HG03139 (cell line): Measurements from ENCODE around the gene MFSD2A.
"Not testable (repeated sequence)": the region's sequence is repeated elsewhere in the genome, so short reads cannot be mapped to it uniquely, and the experiment has no call there.

Experiments used
- ATAC-seq: cut with Tn5 transposase; IDR thresholded peaks from one replicate; pipeline ENCODE4 v1.9.1; 2021; ENCODE audit not compliant: unreplicated experiment

Gene MFSD2A

GRCh38 chr1:39954870-39955546, at the start of gene MFSD2A:
TSS of gene MFSD2A (plus strand) at chr1:39955145. CDS start at chr1:39955293, 148 bp downstream.
- ATAC-seq = peak; percentile 65

DNA sequence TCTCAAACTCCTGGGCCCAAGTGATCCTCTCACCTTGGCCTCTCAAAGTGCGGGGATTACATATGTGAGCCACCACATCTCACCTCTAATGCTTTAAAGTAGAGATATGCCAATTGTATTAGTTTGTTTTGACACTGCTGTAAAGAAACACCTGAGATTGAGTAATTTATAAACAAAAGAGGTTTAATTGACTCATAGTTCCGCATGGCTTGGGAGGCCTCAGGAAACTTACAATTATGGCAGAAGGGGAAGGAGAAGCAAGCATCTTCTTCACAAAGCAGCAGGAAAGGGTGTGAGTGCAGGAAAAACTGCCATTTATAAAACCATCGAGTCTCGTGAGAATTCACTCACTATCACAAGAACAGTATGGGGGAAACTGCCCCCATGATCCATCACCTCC, 49.8 kb upstream of the MFSD2A start:
- ATAC-seq = no peak

GRCh38 chr1:39907528-39908453, 47.2 kb upstream of the MFSD2A start:
- ATAC-seq = no peak

- ATAC-seq = no peak
Measured at GRCh38 chr1:39908534-39908933, 46.4 kb upstream of the MFSD2A start.

GRCh38 chr1:39910263-39910662, 44.7 kb upstream of the MFSD2A start:
- ATAC-seq = no peak

- not testable (repeated sequence) for ATAC-seq
Measured at GRCh38 chr1:39913136-39913535, 41.8 kb upstream of the MFSD2A start.

- ATAC-seq = no peak
Measured at GRCh38 chr1:39915499-39916129, 39.3 kb upstream of the MFSD2A start.

GRCh38 chr1:39917825-39918224, 37.1 kb upstream of the MFSD2A start:
- ATAC-seq = no peak

GRCh38 chr1:39919545-39919944, 35.4 kb upstream of the MFSD2A start:
- no peak for ATAC-seq

GRCh38 chr1:39922251-39922688, 32.7 kb upstream of the MFSD2A start:
- ATAC-seq = no peak

- ATAC-seq = no peak
Measured at GRCh38 chr1:39925721-39926342, 29.1 kb upstream of the MFSD2A start.

GRCh38 chr1:39926343-39926793, 28.6 kb upstream of the MFSD2A start:
- ATAC-seq = no peak

- ATAC-seq = no peak
Measured at GRCh38 chr1:39926820-39927219, 28.1 kb upstream of the MFSD2A start.

GRCh38 chr1:39927538-39927937, 27.4 kb upstream of the MFSD2A start:
- ATAC-seq = no peak

DNA sequence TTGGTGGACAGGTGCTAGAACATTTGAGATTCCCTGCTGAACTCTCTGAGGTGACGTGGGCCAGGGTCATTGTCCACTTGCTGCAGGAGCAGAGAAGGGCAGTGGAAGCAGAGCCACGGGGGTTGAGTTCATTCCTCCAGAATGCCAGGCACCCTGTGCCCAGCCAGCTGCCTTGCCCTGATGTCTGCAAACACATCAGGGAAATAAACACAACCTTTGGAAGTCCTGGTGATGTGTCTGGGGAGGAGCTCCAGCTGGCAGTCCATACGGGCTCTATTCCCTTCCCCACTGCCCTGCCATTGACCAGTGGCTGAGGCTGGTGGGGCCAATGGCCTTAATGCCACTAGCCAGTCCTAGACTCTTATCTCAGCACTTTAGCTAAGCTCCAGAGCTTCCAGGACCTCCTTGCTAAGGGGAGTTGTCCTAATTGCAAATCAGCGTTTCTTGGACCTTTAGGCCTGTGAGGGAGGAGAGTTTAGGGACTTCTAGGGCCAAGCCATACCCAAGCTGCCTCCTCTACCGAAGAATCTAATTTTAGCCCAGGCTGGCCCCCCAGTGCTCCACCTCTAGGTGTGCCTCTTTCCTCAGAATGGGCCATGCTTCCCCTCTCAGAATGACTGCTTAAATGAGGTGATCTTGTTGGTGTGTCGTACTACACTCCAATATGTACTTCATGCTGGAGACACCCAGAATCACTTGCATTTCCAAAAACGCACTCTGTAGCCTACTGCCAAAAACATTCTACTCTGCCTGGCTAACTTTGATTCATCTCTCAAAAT, 25.9 kb upstream of the MFSD2A start:
- no peak for ATAC-seq

- no peak for ATAC-seq
Measured at GRCh38 chr1:39933956-39934941, 20.7 kb upstream of the MFSD2A start.

GRCh38 chr1:39936724-39937491, 18.0 kb upstream of the MFSD2A start:
- no peak for ATAC-seq

- no peak for ATAC-seq
Measured at GRCh38 chr1:39938856-39939255, 16.1 kb upstream of the MFSD2A start.
